Upper lobe of left lung (tissue), 6 donors: ENCODE measurements around the gene AHRR. TPM values are rescaled to one million over a fixed set of nuclear protein-coding genes. Genes with fewer than 3 reads are reported as not detected.

Source experiments
- ATAC-seq, 2 donors: fragments of 200-7000 bp; cut with Tn5 transposase; one replicate each; pipeline ENCODE4 v1.9.1; 2022; ENCODE audit warnings: mild to moderate bottlenecking in 2 of 2, moderate library complexity in 2 of 2; ENCODE audit not compliant: low FRiP score in 2 of 2
- DNase-seq, 2 donors: peaks; one replicate each; pipeline ENCODE4 v3.0.0-alpha.2; 2019 to 2020
- H3K27ac ChIP-seq, 4 donors: fragments of 200-600 bp; sonication (generic); one replicate each; pipeline ENCODE4 v1.5.1; 2016 to 2019
- H3K27me3 ChIP-seq, 4 donors: fragments of 200-600 bp; sonication (generic); one replicate each; pipeline ENCODE4 v1.5.1; 2017 to 2019
- H3K36me3 ChIP-seq, 4 donors: fragments of 200-600 bp; sonication (generic); one replicate each; pipeline ENCODE4 v1.5.1; 2016 to 2019
- H3K4me1 ChIP-seq, 4 donors: fragments of 200-600 bp; sonication (generic); one replicate each; pipeline ENCODE4 v1.5.1; 2018 to 2019
- H3K4me3 ChIP-seq, 4 donors: fragments of 200-600 bp; sonication (generic); one replicate each; pipeline ENCODE4 v1.5.1; 2017 to 2019; ENCODE audit warnings: mild to moderate bottlenecking in 2 of 4, moderate library complexity in 1 of 4
- H3K9me3 ChIP-seq, 4 donors: fragments of 200-600 bp; sonication (generic); one replicate each; pipeline ENCODE4 v1.5.1; 2018 to 2019
- EP300 ChIP-seq, 4 donors: sonication (generic); formaldehyde crosslinking; IDR thresholded peaks; one replicate each; pipeline ENCODE4 v1.5.1; 2017; ENCODE audit warnings: antibody characterized with exemption in 4 of 4, control low read depth in 2 of 4
- POLR2A ChIP-seq, 4 donors: fragments of 450-650 bp; IDR thresholded peaks; one replicate each; pipeline ENCODE4 v1.5.1; 2016 to 2017; ENCODE audit warnings: antibody characterized with exemption in 4 of 4, mild to moderate bottlenecking in 2 of 4
- POLR2AphosphoS5 ChIP-seq, 2 donors: sonication (generic); formaldehyde crosslinking; IDR thresholded peaks; one replicate each; pipeline ENCODE4 v1.5.1; 2017; ENCODE audit warnings: antibody characterized with exemption in 2 of 2
- WGBS, 2 donors: methylation state at CpG; one replicate each; pipeline ENCODE4 v1.1.5; 2017 to 2018; 5-methylcytosine and 5-hydroxymethylcytosine counted together
- total RNA-seq, 6 donors: library from RNA; depleted of rRNA in 4 of 6; stranded (reverse); fragments of >200 nt in 4 of 6; gene quantifications; one replicate each; pipeline versions ENCODE4 v1.1.0 to v1.2.1, GENCODE V29; 2016 to 2021
- TF ChIP-seq, protein P1 (sequence below), 6 experiments: fragments of 450-650 bp in 4 of 6; fragments of 200-600 bp in 2 of 6; sonication (generic) in 2 of 6; IDR thresholded peaks; one replicate each; pipeline ENCODE4 v1.5.1; 2016 to 2019; ENCODE audit warnings: antibody characterized with exemption in 6 of 6
- donor health status: DM: no; HTN: no; CAD: no; lungs with moderate emphysema.
- donor health status: DM: no; HTN: yes; CAD: no; lungs with severe emphysema.

The AHRR gene
- total RNA-seq, 6 donors from 2014 or later = 1.3 to 8.6 (median 4.4) TPM

DNA sequence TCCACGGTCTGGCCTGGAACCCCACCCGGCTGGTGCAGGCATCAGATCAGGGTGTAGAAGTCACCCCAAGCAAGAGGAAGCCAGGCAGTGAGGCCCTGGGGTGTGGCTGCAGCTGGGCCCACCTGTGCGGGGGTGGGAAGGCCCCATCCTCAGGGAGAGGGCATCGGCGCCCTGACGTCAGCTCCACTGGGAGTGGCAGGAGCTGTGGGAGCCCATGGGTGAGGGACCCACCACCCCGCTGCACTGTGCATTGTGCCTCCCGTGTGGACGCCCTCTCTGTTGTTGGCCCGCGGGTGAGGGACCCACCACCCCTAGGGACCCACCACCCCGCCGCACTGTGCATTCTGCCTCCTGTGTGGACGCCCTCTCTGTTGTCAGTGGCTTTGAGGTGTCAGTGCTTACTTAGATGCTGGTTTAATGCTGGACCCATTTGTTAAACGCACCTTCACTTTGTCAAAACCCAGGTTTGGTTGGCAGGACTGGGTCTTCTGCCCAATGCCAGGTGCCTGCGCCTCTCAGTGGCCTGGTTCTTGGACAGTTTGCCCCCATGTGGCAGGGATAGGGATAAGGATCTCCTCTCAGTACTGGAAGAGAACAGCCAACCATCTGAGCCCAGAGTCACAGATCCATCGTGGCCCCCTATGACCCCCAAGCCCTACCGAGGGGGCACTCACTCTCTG lies 114.6 kb downstream of the AHRR start:
- peak in 1 of 2 donors; percentile 71 for DNase-seq
- 86 to 87% methylated on average over 15 to 16 of the region's 18 CpGs for WGBS, 2 donors

DNA sequence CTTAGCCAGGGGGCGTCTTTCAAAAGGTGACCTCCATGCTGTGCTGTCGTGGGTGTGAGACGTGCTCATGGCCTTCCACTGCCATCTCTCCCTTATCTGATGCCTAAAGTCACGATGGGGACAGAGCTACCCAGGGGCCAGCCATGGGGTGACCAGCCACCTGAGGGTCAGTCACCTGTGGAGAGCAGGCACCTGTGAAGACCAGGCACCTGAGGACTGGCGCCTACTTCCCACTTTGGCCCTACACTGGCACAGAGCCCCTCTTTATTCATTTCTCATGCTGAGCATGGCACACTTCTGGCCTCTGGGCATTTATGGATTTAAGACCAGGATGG lies 115.1 kb downstream of the AHRR start:
- no peak for ATAC-seq
- no peak for TF ChIP-seq POLR2A (IDR thresholded peaks at IDR 0.05)
- TF ChIP-seq POLR2AphosphoS5 (IDR thresholded peaks at IDR 0.05) = no peak
- TF ChIP-seq, protein P1, sequence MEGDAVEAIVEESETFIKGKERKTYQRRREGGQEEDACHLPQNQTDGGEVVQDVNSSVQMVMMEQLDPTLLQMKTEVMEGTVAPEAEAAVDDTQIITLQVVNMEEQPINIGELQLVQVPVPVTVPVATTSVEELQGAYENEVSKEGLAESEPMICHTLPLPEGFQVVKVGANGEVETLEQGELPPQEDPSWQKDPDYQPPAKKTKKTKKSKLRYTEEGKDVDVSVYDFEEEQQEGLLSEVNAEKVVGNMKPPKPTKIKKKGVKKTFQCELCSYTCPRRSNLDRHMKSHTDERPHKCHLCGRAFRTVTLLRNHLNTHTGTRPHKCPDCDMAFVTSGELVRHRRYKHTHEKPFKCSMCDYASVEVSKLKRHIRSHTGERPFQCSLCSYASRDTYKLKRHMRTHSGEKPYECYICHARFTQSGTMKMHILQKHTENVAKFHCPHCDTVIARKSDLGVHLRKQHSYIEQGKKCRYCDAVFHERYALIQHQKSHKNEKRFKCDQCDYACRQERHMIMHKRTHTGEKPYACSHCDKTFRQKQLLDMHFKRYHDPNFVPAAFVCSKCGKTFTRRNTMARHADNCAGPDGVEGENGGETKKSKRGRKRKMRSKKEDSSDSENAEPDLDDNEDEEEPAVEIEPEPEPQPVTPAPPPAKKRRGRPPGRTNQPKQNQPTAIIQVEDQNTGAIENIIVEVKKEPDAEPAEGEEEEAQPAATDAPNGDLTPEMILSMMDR (IDR thresholded peaks at IDR 0.05) = no peak
- no peak for TF ChIP-seq EP300 (IDR thresholded peaks at IDR 0.05)
- Histone ChIP-seq H3K27me3 (no peaks in the 10 kb centered on the region), H3K9me3 (no peaks in the 10 kb centered on the region), H3K4me1 (peaks cover 0 to 5% (median 2%) of the 10 kb centered on the region in 4 donors), H3K36me3 (no peaks in the 10 kb centered on the region), H3K27ac (no peak overlapping the region), H3K4me3 (no peak overlapping the region)
- DNase-seq = no peak
- WGBS, 2 donors = 77 to 80% methylated on average over 2 to 5 of the region's 5 CpGs

More for the DNA sequence above, 114.6 kb downstream of the AHRR start:
- Histone ChIP-seq H3K27me3 (no peaks in the 10 kb centered on the region), H3K36me3 (no peaks in the 10 kb centered on the region), H3K4me3 (no peak overlapping the region), H3K4me1 (peaks cover 0 to 5% (median 2%) of the 10 kb centered on the region in 4 donors), H3K27ac (no peak overlapping the region), H3K9me3 (no peaks in the 10 kb centered on the region)
- no peak for ATAC-seq
- TF ChIP-seq EP300 (IDR thresholded peaks at IDR 0.05) (no peak), POLR2AphosphoS5 (IDR thresholded peaks at IDR 0.05) (no peak), POLR2A (IDR thresholded peaks at IDR 0.05) (no peak)
- TF ChIP-seq, protein P1 (IDR thresholded peaks at IDR 0.05) = no peak

DNA sequence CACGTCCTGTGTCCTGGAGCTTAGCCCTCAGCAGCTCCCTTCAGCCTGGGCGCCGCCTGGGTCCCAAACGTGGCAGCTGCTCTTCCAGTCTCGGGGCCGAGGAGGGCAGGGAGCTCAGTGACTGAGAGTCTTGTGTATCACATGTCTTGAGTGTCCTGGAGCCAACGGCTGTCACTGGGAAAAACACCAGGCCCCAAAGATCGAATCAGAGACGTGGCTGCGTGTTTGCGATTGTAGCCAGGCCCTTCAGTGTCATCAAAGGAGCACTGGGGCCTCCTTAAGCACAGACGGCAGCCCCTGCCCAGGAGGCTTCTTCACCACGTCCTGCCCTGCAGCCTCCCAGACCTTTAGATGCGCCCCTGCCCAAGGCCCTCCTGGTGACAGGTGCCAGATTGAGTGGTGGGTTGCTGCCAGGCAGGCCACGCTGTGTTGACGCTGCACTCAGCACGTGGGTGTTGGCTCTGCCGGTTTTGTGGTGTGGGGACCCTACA lies 115.8 kb downstream of the AHRR start:
- H3K4me1 ChIP-seq = peaks cover 6 to 10% (median 8%) of the 10 kb centered on the region in 4 donors

DNA sequence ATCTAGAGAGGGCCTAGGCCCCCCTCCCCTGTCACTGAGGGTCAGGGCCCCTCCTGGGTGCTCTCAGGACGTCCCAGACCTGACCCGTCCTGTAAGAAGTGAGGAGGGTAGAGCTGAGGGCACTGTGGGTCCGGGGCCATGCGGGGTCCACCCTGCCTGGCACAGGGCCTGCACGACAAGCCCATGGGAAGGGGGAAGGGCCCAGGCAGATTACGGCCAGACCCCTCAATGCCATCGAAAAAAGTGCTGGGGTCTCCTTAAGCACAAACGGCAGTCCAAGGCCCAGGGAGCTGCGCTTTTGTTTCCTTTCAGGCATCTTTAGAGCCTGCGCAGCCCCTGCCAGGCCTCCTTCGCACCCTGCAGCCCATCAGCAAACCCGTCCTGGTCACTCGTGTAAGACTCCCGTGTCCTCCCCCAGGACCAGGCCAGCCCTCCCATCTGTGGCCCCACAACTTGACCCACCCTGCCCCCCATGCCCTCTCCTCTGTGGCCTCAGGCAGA lies 117.0 kb downstream of the AHRR start:
- Histone ChIP-seq H3K27ac (no peak overlapping the region), H3K4me3 (no peak overlapping the region), H3K4me1 (peaks cover 8 to 13% (median 10%) of the 10 kb centered on the region in 4 donors), H3K36me3 (no peaks in the 10 kb centered on the region), H3K27me3 (no peaks in the 10 kb centered on the region), H3K9me3 (no peaks in the 10 kb centered on the region)
- ATAC-seq = no peak
- TF ChIP-seq, protein P1 (IDR thresholded peaks at IDR 0.05) = no peak
- TF ChIP-seq EP300 (IDR thresholded peaks at IDR 0.05) (no peak), POLR2AphosphoS5 (IDR thresholded peaks at IDR 0.05) (no peak)
- 74 to 84% methylated on average over 8 to 14 of the region's 14 CpGs for WGBS, 2 donors
- DNase-seq = no peak

More for the DNA sequence above, 115.8 kb downstream of the AHRR start:
- Histone ChIP-seq H3K27ac (no peak overlapping the region), H3K9me3 (no peaks in the 10 kb centered on the region), H3K4me3 (no peak overlapping the region), H3K36me3 (no peaks in the 10 kb centered on the region), H3K27me3 (no peaks in the 10 kb centered on the region)
- DNase-seq (no peak), ATAC-seq (no peak)
- 70 to 86% methylated on average over 6 to 18 of the region's 18 CpGs for WGBS, 2 donors
- no peak for TF ChIP-seq EP300 (IDR thresholded peaks at IDR 0.05)

- ATAC-seq (no peak), DNase-seq (no peak)
- 82 to 86% methylated on average over 8 of the region's 8 CpGs for WGBS, 2 donors
- TF ChIP-seq, protein P1 (IDR thresholded peaks at IDR 0.05) = no peak
- TF ChIP-seq POLR2A (IDR thresholded peaks at IDR 0.05) (no peak), POLR2AphosphoS5 (IDR thresholded peaks at IDR 0.05) (no peak), EP300 (IDR thresholded peaks at IDR 0.05) (no peak)
- H3K27me3 ChIP-seq = no peaks in the 10 kb centered on the region
- no peaks in the 10 kb centered on the region for H3K36me3 ChIP-seq
- peaks cover 14 to 19% (median 15%) of the 10 kb centered on the region in 4 donors for H3K4me1 ChIP-seq
- H3K27ac ChIP-seq = no peak overlapping the region
- H3K9me3 ChIP-seq = no peaks in the 10 kb centered on the region
- H3K4me3 ChIP-seq = no peak overlapping the region
These were observed 117.7 kb downstream of the AHRR start for GRCh38 chr5:439181-439580.
